Eye (tissue), 1 donor: Measurements from ENCODE around the gene PALLD.

ENCODE experiments used
- DNase-seq: peaks from one replicate; pipeline ENCODE4 v3.0.0-alpha.2; 2015

The PALLD gene

GRCh38 chr4:168863719-168864647, 367.1 kb downstream of the PALLD start:
- no peak for DNase-seq

GRCh38 chr4:168864821-168865541, 368.1 kb downstream of the PALLD start:
- DNase-seq, result peak; percentile 38

- no peak for DNase-seq
These were observed 369.0 kb downstream of the PALLD start for GRCh38 chr4:168865854-168866253.

DNA sequence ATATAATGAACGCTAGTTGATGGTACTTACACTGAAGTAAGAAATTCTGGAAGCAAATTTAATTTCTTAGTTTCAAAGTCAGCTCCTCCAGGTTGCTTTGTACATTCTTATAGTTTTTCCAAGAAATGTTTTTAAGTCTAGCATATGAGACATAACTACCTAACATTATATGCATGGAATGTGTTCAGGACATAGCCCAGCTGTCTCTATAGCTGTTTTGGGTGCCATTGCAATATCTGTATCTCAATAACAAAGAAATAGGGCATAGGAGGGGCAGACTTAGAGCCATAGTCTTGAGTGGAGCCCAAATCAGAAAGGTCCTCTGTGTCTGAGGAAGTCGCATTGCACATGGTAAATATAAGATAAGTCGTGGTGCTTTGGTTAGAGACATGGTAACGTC, 369.8 kb downstream of the PALLD start:
- no peak for DNase-seq

- no peak for DNase-seq
These were observed 370.3 kb downstream of the PALLD start for GRCh38 chr4:168867128-168867527.

GRCh38 chr4:168868044-168868781, 371.4 kb downstream of the PALLD start:
- DNase-seq, result no peak

DNA sequence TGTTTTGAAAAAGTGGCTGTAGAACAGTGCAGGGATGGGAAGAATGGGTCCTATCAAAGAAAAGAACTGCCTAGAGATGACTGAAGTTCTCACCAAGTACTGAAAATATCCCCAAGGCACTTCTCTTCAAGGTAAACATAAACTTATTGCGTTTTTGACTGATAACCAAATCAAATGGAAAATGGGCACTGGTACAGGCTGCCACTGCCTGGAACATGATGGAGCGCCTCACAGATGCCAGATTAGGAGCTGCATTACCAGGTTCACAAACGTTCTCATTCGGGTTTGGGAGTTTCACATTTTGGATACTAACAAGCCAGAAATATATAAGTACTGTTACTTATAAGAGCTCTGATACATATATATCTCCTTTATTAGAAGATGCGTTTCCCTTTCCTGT, 371.9 kb downstream of the PALLD start:
- DNase-seq, result no peak

- no peak for DNase-seq
These were observed 373.2 kb downstream of the PALLD start for GRCh38 chr4:168870004-168870403.

- no peak for DNase-seq
These were observed 374.8 kb downstream of the PALLD start for GRCh38 chr4:168871632-168872031.

GRCh38 chr4:168874083-168874482, 377.2 kb downstream of the PALLD start:
- no peak for DNase-seq

GRCh38 chr4:168876106-168876505, 379.3 kb downstream of the PALLD start:
- DNase-seq, result no peak

DNA sequence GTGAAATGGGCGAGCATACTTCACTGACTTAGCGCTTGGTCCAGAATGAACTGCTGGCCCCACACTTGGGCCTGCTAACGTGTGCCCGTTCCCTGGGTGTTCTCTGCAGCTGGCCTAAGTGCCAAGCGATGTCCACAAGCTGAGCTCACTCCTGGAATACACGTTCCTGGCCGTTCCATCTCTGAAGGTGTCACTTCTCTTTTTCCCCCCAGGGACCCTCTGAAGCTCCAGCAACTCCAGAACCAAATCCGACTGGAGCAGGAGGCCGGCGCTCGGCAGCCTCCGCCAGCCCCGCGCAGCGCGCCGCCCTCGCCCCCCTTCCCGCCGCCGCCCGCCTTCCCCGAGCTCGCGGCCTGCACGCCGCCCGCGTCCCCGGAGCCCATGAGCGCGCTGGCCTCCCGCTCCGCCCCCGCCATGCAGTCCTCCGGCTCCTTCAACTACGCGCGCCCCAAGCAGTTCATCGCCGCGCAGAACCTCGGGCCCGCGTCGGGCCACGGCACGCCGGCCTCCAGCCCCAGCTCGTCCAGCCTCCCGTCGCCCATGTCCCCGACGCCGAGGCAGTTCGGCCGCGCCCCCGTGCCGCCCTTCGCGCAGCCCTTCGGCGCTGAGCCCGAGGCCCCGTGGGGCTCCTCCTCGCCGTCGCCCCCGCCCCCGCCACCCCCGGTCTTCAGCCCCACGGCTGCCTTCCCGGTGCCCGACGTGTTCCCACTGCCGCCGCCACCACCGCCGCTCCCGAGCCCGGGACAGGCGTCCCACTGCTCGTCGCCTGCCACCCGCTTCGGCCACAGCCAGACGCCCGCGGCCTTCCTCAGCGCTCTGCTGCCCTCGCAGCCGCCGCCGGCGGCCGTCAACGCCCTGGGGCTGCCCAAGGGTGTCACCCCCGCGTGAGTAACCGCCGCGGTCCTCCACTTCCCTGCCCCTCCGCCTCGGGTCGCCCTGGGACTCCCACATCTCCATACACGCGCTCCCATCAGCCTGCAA, 380.9 kb downstream of the PALLD start:
- peak; percentile 83 for DNase-seq

GRCh38 chr4:168878623-168879022, 381.8 kb downstream of the PALLD start:
- no peak for DNase-seq

GRCh38 chr4:168879188-168879587, 382.3 kb downstream of the PALLD start:
- no peak for DNase-seq

- DNase-seq, result no peak
These were observed 383.3 kb downstream of the PALLD start for GRCh38 chr4:168880072-168880675.

DNA sequence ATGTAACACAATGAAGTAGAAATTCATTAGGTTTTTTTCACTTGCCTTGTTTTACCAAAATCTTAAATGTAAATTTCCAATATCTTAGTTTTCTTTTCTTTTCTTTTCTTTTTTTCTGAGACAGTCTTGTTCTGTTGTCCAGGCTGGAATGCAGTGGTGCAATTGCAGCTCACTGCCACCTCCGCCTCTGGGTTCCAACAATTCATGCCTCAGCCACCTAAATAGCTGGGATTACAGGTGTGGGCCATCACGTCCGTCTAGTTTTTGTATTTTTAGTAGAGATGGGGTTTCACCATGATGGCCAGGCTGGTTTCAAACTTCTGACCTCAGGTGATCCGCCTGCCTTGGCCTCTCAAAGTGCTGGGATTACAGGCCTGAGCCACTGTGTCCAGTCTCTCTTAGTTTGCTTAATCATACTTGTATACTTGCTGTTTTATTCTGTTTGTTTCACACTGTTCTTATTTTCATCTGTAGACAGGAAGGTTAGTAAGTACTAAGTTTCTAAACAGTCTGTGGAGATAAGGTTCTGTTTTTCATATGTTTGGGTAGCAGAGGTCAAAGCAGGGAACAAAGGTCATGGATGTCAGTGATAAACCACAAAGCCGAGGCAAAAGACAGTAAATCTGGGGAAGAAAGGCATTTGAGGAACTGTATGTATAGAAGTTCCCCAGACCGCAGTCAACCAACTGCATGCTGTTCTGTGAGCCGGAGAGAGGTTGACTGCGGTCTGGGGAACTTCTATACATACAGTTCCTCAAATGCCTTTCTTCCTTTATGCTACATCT, 384.2 kb downstream of the PALLD start:
- DNase-seq, result no peak

GRCh38 chr4:168881781-168882420, 385.0 kb downstream of the PALLD start:
- DNase-seq, result no peak

DNA sequence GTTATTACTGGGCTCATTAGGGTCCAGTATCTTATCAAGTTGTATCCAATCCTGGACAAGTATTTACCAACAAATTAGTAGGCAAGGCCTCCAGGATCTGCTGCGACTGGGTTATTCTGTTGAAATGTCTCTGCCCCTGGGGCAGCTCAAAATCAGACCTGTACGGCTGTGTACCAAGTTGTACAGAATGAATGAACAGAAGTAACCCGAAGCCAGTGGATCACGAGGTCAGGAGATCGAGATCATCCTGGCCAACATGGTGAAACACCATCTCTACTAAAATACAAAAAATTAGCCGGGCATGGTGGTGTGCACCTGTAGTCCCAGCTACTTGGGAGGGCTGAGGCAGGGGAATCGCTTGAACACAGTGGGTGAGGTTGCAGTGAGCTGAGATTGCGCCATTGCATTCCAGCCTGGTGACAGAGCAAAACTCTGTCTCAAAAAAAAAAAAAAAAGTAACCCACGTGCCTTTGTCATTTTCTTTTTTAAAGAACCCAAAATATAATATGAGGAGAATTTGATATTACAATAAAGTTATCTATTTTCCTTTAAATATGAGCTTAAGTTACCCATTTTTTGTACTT, 385.9 kb downstream of the PALLD start:
- DNase-seq, result no peak

DNA sequence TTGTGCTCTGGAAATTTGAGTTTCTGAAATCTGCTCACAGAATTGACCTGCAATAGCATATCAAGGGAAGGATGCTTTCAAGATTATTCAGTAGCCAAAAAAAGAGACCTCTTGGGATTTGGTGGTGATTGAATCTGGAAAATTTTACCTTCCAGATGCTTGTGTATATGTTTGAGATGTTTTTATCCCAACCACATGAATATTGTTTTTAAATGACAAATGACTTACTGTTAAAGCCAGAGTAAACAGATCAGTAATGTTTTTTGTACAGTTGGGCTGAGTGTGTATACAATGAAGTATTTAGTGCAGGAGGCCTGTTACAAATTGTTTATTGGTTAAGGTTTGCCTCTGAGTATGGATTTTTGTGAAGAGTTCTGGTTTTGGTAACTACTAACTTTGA, 386.7 kb downstream of the PALLD start:
- no peak for DNase-seq
